Smooth muscle cell (in vitro differentiated cells): ENCODE measurements around the gene MUC4. TPM values are rescaled to one million over a fixed set of nuclear protein-coding genes. Genes with fewer than 3 reads are reported as not detected.

ENCODE experiments used
- DNase-seq: peaks from one replicate; lab custom pipeline; 2025; ENCODE audit not compliant: unreplicated experiment; lab: John Stamatoyannopoulos, UW
- H2AFZ ChIP-seq: fragments of 200-600 bp; sonication (generic); 2 replicates; pipeline ENCODE4 v1.6.0; 2016; ENCODE audit warnings: antibody characterized with exemption, low read depth, mild to moderate bottlenecking
- H3F3A ChIP-seq: fragments of 200-600 bp; sonication (generic); 2 replicates; pipeline ENCODE4 v1.6.0; 2017; ENCODE audit warnings: antibody characterized with exemption, low read depth
- H3K27ac ChIP-seq: fragments of 200-600 bp; sonication (generic); 2 replicates; pipeline ENCODE4 v1.5.1; 2016; ENCODE audit warnings: low read depth, mild to moderate bottlenecking
- H3K27me3 ChIP-seq: fragments of 200-600 bp; sonication (generic); 2 replicates; pipeline ENCODE4 v1.6.1; 2016; ENCODE audit warnings: low read depth, mild to moderate bottlenecking
- H3K36me3 ChIP-seq: fragments of 200-600 bp; sonication (generic); 2 replicates; pipeline ENCODE4 v1.5.1; 2016; ENCODE audit warnings: low read depth
- H3K4me1 ChIP-seq: fragments of 200-600 bp; sonication (generic); 2 replicates; pipeline ENCODE4 v1.5.1; 2016; ENCODE audit warnings: low read depth
- H3K4me2 ChIP-seq: fragments of 200-600 bp; sonication (generic); 2 replicates; pipeline ENCODE4 v1.6.0; 2016; ENCODE audit warnings: mild to moderate bottlenecking
- H3K4me3 ChIP-seq: fragments of 200-600 bp; sonication (generic); 2 replicates; pipeline ENCODE4 v1.5.1; 2016; ENCODE audit warnings: mild to moderate bottlenecking
- H3K79me2 ChIP-seq: fragments of 200-600 bp; sonication (generic); 2 replicates; pipeline ENCODE4 v1.6.0; 2016; ENCODE audit warnings: low read depth, mild to moderate bottlenecking
- H3K9ac ChIP-seq: fragments of 200-600 bp; sonication (generic); 2 replicates; pipeline ENCODE4 v1.6.0; 2016; ENCODE audit warnings: low read depth
- H3K9me3 ChIP-seq: fragments of 200-600 bp; sonication (generic); replicated peaks from 2 replicates; pipeline ENCODE4 v1.5.1; 2016; ENCODE audit warnings: low read depth
- H4K20me1 ChIP-seq: fragments of 200-600 bp; sonication (generic); 2 replicates; pipeline ENCODE4 v1.6.0; 2016; ENCODE audit warnings: low read depth
- WGBS: methylation state at CpG from one replicate; pipeline ENCODE4 v1.1.7; 2016; ENCODE audit warnings: low lambda C conversion rate; 5-methylcytosine and 5-hydroxymethylcytosine counted together
- polyA plus RNA-seq: library from polyadenylated mRNA; unstranded; fragments of >200 nt; fragmentation: Nextera tagmentation; extraction: Ambion mirVana; gene quantifications from 2 replicates; pipeline ENCODE4 v1.2.1, GENCODE V29; 2016
- total RNA-seq: library from RNA; depleted of rRNA; stranded (reverse); fragments of >200 nt; gene quantifications from 2 replicates; pipeline ENCODE4 v1.2.3, GENCODE V29; 2014
- TF ChIP-seq, protein P1 (sequence below): fragments of 200-600 bp; sonication (generic); IDR thresholded peaks from 2 replicates; pipeline ENCODE4 v1.5.1; 2017; ENCODE audit warnings: borderline replicate concordance, mild to moderate bottlenecking, antibody characterized with exemption; ENCODE audit not compliant: insufficient read depth, poor library complexity, severe bottlenecking

Gene MUC4
- total and polyA plus RNA-seq, 2 experiments from 2014 or later, result not detected

DNA sequence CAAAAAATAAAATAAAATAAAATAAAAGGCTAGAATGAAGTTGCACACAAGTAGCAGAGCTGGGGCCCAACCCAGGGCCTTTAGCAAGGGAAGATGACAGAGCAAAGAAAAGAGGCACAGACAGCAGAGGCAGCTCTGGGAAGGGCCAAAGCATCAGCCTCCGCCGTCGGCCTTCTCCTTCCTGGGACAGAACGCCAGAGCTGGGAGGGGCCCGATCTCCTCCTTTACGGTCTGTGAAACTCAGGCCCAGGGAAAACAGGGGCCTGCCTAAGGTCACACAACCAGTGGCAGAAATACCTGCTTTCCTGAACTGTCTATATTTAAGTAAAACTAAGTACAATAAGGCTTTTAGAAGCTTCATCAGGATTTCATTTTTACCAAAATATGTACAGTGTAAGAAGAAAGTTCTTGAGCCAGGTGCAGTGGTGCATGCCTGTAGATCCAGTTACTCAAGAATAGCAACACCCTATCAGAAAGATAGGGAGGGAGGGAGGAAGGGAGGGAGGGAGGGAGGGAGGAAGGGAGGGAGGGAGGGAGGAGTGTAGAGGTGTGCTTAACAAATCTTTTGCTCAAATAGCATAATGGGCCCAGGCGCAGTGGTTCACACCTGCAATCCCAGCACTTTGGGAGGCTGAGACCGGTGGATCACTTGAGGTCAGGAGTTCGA lies 43.0 kb upstream of the MUC4 start:
- Histone ChIP-seq H3K4me1 (peaks cover 2% of the 10 kb centered on the region), H3K9me3 (no peaks in the 10 kb centered on the region), H3K27me3 (no peaks in the 10 kb centered on the region), H3K9ac (no peak overlapping the region), H3K36me3 (no peaks in the 10 kb centered on the region), H3K4me2 (no peak overlapping the region), H3K27ac (no peak overlapping the region), H4K20me1 (no peaks in the 10 kb centered on the region), H2AFZ (no peak overlapping the region), H3F3A (no peaks in the 10 kb centered on the region), H3K4me3 (no peak overlapping the region), H3K79me2 (no peaks in the 10 kb centered on the region)
- 81% methylated on average over 9 of the region's 9 CpGs for WGBS
- TF ChIP-seq, protein P1, sequence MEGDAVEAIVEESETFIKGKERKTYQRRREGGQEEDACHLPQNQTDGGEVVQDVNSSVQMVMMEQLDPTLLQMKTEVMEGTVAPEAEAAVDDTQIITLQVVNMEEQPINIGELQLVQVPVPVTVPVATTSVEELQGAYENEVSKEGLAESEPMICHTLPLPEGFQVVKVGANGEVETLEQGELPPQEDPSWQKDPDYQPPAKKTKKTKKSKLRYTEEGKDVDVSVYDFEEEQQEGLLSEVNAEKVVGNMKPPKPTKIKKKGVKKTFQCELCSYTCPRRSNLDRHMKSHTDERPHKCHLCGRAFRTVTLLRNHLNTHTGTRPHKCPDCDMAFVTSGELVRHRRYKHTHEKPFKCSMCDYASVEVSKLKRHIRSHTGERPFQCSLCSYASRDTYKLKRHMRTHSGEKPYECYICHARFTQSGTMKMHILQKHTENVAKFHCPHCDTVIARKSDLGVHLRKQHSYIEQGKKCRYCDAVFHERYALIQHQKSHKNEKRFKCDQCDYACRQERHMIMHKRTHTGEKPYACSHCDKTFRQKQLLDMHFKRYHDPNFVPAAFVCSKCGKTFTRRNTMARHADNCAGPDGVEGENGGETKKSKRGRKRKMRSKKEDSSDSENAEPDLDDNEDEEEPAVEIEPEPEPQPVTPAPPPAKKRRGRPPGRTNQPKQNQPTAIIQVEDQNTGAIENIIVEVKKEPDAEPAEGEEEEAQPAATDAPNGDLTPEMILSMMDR, result no peak
- no peak for DNase-seq

DNA sequence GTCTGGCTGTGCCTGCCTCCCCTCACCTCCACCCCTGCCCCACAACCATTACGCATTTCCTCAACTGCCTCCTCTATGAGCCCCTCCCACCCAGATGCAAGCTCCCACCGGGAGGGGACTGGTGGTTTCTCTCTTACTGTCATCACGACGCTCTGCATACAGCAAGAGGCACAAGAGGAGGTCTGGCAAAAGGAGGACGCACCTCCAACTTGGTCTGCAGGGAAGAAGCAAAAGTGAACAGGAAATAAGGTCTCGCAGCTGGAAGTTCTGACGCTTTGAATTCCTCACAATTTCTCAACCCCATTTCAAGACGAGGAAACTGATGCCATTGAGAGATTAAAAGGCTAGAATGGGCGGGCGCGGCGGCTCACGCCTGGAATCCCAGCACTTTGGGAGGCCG lies 42.3 kb upstream of the MUC4 start:
- Histone ChIP-seq H3K9me3 (no peaks in the 10 kb centered on the region), H3K27ac (no peak overlapping the region), H3K79me2 (no peaks in the 10 kb centered on the region), H3K4me1 (no peaks in the 10 kb centered on the region), H3F3A (no peaks in the 10 kb centered on the region), H3K4me2 (no peak overlapping the region), H3K27me3 (no peaks in the 10 kb centered on the region), H4K20me1 (no peaks in the 10 kb centered on the region), H3K9ac (no peak overlapping the region), H3K36me3 (no peaks in the 10 kb centered on the region), H3K4me3 (no peak overlapping the region), H2AFZ (no peak overlapping the region)
- TF ChIP-seq, protein P1, result no peak
- DNase-seq, result no peak
- WGBS, result 70% methylated on average over 14 of the region's 14 CpGs

DNA sequence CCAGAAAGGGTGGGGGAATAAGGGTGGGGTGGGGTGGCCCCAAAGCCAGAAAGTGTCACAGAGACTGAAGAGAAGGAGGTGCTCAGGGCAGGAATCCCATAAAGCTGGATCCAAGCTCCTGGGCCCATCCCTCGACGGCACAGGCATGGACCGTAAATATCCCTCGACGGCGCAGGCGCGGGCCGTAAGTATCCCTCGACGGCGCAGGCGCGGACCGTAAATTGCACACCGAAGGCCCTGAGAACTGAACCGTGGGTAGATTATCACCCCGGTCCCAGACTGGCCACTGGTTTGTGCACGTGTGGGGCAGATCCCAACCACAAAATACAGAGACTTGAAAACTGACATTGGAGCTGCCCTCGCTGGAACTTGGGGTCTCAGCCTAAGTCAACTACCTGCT lies 41.3 kb upstream of the MUC4 start:
- Histone ChIP-seq H3K27ac (no peak overlapping the region), H3K9ac (no peak overlapping the region), H3K36me3 (no peaks in the 10 kb centered on the region), H3K4me2 (no peak overlapping the region), H3K27me3 (no peaks in the 10 kb centered on the region), H2AFZ (no peak overlapping the region), H3F3A (no peaks in the 10 kb centered on the region), H4K20me1 (no peaks in the 10 kb centered on the region), H3K79me2 (no peaks in the 10 kb centered on the region), H3K4me1 (no peaks in the 10 kb centered on the region), H3K9me3 (no peaks in the 10 kb centered on the region), H3K4me3 (no peak overlapping the region)
- no peak for DNase-seq
- TF ChIP-seq, protein P1, result no peak
- WGBS, result 94% methylated on average over 20 of the region's 20 CpGs
